ENCODE results near the gene SLCO4A1. TPM values are rescaled to one million over a fixed set of nuclear protein-coding genes. Genes with fewer than 3 reads are reported as not detected.

Gene SLCO4A1
- total and polyA plus RNA-seq, 9 of the 15 experiments (the other 6 are each of a cell fraction or from before 2014, with no cell fraction given) = 1.6 to 21.9 (median 12.8) TPM

DNA sequence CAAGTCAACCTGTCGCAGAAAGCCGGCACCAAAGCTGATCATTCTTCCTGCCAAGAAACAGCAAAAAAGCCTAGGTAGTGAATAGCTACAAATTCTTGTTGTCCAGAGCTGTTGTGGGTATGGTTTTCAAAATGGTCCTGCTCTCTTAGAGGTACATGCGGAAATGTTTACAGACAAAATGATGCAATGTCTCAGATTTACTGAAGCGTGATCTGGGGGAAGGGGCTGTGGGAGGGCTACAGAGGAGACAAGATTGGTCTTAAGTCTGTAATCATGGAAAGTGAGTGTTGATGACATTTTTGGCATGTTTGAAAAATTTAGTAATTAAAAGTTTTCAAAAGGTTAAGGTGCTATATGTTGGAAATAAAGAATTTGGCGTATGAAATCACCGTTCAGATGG, 72.5 kb downstream of the SLCO4A1 start:
- H3K36me3 ChIP-seq (ENCODE audit: control insufficient read depth, insufficient read depth, low read length) = no peaks in the 10 kb centered on the region
- CTCF ChIA-PET (ENCODE audit: low intra/inter-chr PET ratio) = no interaction called here
- TF ChIP-seq ZNF561 (CRISPR knock-in tag; conservative IDR thresholded peaks at IDR 0.05) = no peak
- peak; percentile 43; the same call in 1 of the 2 replicates for TF ChIP-seq ATF3 (IDR thresholded peaks at IDR 0.05)
- TF ChIP-seq ATF3 (CRISPR knock-in tag; conservative IDR thresholded peaks at IDR 0.05) = no peak
- TF ChIP-seq NBN (IDR thresholded peaks at IDR 0.05; ENCODE audit: low read depth) = no peak
- TF ChIP-seq DACH1 (IDR thresholded peaks at IDR 0.05; ENCODE audit: partially characterized antibody) = no peak
- no peak for TF ChIP-seq CEBPG (CRISPR knock-in tag; IDR thresholded peaks at IDR 0.05)
- peak in 1 of 2 experiments; percentile 43; a peak in 2 of 4 replicates for TF ChIP-seq CEBPG (tag; conservative IDR thresholded peaks at IDR 0.05 in 1 of 2, IDR thresholded peaks at IDR 0.05 in 1 of 2)

More for the DNA sequence above, 72.5 kb downstream of the SLCO4A1 start:
- Histone ChIP-seq H3K4me3 (no peak overlapping the region), H4K20me1 (replicated peaks; ENCODE audit: control insufficient read depth, insufficient read depth, low read length) (no peaks in the 10 kb centered on the region), H3K9ac (ENCODE audit: insufficient read depth in 1 of 2, low read depth in 2 of 2, low read length in 2 of 2) (no peak overlapping the region), H3K4me1 (replicated peaks in 1 of 2; ENCODE audit: control insufficient read depth in 2 of 2, insufficient read depth in 2 of 2, low read length in 2 of 2) (peaks cover 14 to 41% of the 10 kb centered on the region in 2 experiments; a peak in 4 of 5 replicates), H3K4me2 (ENCODE audit: insufficient read depth, low read length) (no peak overlapping the region), H3K79me2 (ENCODE audit: control insufficient read depth, insufficient read depth, low read length) (no peaks in the 10 kb centered on the region), H3K9me1 (ENCODE audit: control insufficient read depth, insufficient read depth, low read length) (no peaks in the 10 kb centered on the region), H2AFZ (ENCODE audit: low read depth, low read length) (no peak overlapping the region), H3K27me3 (ENCODE audit: control insufficient read depth in 2 of 2, insufficient read depth in 2 of 2, low read length in 2 of 2) (peaks cover 18 to 42% of the 10 kb centered on the region in 2 experiments; a peak in 4 of 5 replicates), H3K9me3 (replicated peaks; ENCODE audit: control insufficient read depth, insufficient read depth, low read depth, low read length) (no peaks in the 10 kb centered on the region), H3K27ac (ENCODE audit: extremely low read depth, low read depth, low read length) (no peak overlapping the region)
- ATAC-seq (no peak), DNase-seq (ENCODE audit: extremely low read depth in 1 of 4, low spot score in 3 of 4) (no peak), FAIRE-seq (no peak)
- intact Hi-C loops (cut with micrococcal nuclease) = no loop called here
- in situ Hi-C loops (cut with MboI) = no loop called here
- 51% methylated on average over 6 of the region's 6 CpGs for WGBS (ENCODE audit: insufficient coverage, low coverage, missing lambda C conversion rate)
- POLR2A ChIA-PET = no interaction called here
- no TSS peak for BruUV-seq (replicated peaks)

Measured in K562 (cell line).